ENCODE data around the gene MICAL3.

The MICAL3 gene

DNA sequence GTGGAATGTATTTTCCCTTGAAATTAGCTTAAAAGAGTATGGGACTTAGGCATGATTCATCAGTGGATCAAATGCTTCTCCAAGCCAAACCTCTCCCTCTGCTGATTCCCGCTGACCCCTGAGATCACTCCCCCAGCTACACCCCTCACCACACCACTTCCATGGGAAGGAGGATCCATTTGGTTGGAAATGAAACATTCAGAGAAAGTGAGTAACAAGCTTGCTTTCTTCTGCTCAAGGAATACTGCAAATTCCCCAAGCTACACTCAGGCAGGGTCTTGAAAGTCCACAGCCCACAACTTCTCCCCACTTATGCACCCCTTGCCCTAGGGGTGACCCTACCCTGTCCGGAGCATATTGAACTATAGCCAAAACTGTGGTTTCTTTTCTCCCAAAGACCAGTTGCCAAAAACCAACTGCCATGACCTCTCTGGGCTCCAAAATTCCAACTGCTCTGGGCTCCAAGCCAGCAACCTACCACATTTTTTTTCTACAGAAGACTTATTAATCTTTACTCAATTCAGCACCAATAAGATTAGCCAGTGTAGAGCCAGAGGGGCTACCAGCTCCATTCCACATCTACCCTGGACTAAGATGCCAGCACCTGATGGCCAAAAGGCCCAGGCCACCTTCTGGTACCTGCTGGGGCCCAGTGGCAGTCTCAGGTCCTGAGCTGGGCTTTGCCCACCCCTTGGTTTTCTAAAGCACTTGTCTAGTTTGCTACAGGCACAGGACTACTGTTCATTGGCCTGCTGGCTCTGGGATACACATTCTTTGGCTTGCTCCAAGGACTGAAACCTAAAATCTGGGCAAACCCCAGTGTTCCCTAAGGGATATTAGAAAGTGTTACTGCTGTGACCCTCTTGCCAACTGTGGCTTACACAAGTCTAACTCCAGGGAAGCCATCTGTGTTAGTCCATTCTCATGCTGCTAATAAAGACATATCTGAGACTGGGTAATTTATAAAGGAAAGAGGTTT lies 101.1 kb downstream of the MICAL3 start:
- DNase-seq: no peak

DNA sequence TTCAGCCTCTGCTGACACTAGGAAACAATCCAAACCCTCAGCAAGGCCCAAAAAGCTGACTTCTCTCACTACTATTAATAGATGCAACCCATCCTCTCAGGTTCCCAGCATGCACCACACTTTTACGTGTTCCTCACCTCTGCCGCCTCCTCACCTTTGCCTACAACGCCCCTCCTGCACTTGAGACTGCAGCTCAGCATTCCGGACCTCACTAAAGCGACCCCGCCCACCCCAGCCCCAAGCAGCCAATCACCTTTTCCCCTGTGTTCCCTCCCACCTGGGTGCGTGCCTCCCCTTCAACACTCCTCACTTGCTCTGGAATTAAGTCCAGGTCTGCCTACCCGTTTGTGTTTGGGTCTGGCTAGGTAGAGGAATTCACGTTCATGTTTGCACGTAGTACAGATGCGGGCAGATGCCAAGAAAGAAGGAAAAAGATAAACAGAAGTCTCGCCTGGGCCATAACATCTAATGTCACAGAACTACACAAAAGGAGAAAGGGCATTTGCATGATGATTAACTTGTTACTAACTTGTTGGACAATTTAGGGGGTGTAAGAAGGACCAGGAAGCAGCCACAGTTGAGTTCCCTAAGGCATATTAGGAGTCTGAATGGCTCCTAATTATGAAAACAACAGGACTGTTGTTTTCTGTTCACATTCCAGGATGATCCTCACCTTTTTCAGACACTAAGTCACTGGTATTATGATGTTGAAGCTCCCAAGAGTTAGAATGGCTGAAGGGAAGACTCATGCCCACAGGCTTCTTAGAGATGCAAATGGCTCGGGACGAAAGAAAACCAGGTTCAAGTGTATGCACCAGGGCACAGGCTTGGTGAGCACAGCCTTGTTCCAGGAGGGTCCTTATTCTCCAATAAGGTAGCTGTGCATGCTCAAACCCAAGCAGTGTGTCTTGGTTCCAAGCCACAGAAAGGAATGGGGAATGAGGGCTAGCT lies 102.2 kb downstream of the MICAL3 start:
- DNase-seq: no peak

DNA sequence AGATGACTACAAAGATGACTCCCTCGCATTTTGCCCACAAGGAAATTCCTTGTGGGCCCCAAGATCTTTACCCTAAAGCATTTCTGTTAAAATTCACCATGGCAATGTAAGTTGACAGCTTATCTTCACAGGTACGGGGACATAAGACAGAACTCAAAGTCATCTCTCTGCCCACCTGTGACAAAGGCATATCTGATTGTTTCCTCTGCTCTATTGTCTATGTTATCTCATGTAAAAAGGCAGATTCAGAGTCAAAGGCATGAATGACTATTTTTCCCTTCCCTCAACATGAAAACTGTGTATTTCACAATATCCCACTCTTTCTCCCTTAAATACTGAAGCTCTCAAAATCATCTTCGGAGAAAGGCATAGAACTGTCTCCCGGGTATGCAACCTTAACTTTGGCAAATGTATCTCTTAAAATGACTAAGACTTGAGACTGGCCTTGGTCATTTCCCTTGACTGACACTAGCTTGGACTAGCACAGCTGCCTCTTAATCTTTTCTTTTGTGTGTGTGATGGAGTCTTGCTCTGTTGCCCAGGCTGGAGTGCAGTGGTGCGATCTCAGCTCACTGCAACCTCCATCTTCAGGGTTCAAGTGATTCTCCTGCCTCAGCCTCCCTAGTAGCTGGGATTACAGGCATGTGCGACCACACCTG lies 103.2 kb downstream of the MICAL3 start:
- no peak for DNase-seq

DNA sequence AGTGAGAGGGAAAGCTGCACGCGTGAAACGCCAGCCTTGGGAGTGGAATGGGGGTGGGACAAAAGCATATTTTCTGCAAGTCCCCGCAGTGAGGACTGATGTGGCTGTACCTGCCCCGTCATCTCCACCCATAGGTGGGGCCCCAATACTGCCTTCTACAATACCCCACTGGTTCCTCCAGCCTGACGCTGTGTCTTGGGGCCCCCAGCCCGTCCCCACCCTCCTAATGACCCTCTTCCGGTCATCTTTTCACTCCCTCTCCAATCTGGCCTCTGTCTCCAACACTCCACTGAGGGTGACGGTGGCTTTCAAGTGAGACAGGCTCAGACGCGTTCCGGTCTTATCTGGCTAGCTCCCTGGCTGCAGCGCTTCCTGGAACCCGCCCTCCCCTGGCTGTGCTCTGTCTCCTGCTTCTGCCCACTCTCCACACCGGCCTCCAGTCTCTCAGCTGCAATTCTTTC lies 104.2 kb downstream of the MICAL3 start:
- DNase-seq: no peak

DNA sequence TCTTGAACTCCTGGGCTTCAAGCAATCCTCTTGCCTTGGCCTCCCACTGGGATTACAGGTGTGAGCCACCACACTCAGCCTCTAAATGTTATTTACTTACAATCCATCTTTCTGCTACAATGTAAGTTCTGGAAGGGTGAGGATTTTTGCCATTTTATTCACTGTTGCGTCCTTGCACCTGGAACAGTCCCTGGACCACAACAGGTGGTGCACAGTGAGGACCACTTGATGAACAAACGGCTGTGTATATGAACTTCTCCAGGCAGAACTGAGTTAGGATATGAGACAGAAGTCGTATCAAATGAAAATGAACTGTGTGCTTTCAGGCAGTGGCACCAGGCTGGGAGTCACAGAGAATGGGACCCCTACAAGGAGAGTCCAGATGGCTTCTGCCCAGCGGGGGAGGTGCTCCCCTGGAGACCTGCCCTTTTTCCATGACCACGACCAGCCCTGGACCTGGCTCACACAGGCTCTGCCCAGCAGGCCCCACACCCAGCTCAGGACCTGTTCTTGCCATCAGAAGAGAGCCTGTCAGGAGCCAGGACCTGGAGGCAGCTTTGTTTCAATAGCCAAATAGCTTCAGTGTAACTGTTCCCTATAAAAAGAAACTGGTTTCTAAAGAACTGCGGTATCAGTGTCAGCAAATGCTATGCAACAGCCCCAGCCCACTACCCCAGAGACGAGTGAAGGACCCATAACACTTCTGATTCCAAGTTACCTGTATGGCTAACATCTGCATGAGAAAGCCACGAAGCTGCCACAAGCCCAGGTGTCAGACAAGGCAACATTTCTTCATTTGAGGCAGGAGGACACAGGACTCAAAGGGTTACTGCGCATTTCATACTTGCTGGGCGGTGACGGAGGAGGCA lies 104.9 kb downstream of the MICAL3 start:
- no peak for DNase-seq

DNA sequence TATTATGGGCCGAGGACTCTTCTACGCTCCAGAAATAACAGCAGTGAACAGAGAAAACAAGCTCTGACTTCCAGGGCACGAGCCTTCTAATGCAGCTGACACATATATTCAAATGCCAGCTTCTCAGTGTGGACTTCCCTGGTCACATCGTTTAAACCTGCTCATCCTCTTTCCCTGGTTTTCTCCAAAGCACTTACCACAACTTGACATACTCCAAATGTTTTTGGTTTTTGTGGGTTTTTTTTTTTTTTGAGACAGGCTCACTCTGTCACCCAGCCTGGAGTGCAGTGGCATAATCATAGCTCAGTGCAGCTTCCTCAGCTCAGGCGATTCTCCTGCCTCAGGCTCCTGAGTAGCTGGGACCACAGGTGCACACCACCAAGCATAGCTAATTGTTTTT lies 105.5 kb downstream of the MICAL3 start:
- no peak for DNase-seq

DNA sequence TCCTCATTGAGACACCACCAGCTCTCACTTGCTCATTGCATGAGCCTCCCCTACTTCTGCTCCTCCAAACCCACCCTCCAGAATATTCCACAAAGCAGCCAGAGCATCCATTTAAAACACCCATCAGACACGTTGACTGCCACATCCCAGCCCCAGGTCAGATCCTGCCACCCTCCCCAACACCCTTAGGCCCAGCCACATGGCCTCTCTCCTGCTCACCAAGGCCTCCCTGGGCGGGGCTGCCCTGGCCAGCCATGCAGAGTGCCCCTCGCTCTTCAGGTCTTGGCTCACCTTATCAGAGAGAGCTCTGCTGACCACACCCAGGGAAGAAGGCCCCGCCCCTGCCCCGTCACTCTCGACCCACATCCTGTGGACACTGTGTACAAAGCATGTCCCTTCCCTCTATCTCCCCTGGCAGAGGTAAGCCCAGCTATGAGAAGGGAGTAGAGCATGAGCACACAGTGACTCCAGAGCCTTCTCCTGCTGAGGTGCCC lies 106.8 kb downstream of the MICAL3 start:
- no peak for DNase-seq

DNA sequence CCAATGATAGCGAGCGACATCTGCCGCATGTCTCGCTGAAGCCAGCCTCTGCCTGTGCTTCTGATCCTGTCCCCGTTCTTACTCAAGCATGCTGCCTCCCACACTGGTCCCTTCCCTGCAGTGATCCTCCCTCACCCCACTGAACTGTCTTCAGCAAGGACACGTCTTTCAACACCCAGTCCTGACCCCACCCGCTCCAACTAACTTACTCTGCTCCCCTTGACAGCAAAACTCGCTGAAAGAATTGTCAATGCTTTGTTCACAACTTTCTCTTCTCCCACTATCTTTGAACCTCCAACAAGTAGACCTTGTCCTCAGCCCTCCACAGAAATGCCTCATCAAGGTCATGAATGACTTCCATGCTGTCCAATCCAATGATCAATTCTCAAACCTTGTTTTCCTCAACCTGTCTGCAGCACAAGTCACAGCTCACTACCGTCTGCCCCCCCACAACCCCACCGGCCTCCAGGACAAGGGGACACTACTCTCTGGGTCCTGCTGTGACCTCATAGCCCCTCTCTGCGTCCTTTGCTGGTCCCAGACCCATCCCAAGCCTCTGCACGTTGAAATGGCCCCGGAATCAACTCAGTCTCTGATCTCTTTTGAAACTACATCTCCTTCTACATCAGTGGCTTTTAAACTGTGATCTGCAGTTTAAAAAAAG lies 108.0 kb downstream of the MICAL3 start:
- no peak for DNase-seq

DNA sequence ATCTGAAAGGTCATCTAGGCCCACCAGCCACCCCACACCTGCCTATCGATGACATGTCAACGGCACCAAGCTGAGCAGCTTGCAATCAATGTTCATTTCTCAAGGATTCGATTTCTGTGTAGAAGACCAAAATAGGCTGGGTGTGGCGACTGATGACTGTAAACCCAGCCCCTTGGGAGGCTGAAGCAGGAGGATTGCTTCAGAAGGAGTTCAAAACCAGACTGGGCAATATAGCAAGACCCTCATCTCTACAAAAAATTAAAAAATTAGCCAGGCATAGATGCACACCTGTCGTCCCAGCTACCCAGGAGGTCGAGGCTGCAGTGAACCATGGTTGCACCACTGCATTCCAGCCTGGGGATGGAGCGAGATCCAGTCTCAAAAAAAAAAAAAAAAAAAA lies 108.7 kb downstream of the MICAL3 start:
- no peak for DNase-seq

DNA sequence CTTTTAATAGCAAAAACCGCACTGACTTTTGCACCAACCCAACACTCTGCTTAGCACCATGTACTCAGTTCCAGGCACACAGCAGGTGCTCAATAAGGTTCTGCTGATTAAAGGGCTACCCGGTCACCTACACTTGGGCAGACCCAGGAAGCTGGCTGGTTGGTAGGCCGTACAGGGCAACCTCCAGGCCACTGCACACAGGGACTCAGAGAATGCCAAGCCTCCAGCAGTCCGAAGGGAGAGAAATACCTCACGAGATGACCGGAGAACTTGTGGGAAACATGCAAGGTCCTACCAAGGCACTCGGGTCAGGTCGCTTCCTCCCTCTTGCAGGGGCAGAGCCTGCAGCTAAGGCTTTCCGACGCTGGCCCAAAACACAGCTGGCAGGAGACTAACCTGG lies 109.2 kb downstream of the MICAL3 start:
- no peak for DNase-seq

DNA sequence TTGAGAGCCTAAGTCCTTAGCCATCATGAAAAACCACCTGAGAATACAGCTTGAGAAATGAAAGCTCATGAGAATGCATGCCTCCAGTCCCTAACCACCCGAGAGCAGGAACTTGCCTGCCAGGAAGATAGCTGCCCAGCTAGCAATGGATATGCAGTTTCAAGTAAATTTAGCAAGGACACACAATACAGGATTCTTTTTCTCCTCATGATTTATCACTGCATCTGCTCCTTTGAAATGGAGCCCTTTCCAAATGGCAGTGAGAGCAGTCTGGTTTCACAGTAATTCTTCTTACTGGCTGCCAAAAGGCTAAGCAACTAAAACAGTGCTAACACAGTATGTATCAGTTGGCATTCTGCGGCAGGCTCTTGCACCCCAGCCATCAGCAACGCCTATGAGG lies 109.9 kb downstream of the MICAL3 start:
- no peak for DNase-seq

DNA sequence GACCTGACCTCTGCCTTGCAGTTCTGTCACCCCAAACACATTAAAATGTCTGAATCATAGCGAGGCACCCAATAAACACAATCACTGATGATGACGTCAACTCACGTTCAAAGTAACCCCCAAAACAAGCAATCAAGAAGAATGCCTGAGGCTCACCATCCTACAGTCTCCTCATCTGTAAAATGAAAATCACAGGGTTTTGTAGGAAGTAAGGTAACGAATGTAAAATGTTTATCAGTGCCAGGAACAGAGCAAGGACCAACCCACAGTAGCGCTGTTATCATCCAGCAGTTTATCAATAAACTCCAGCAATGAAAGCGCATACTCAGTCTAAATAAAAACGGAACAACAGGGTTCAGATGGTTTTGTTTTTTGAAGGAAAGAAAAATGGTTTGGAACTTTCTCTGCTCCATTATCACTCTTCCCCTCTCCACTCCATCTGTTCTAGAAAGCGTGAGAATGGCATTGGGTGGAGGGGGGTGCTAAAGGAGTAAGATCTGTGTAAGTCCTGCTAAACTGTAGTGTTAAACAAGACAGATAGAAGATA lies 110.5 kb downstream of the MICAL3 start:
- no peak for DNase-seq

DNA sequence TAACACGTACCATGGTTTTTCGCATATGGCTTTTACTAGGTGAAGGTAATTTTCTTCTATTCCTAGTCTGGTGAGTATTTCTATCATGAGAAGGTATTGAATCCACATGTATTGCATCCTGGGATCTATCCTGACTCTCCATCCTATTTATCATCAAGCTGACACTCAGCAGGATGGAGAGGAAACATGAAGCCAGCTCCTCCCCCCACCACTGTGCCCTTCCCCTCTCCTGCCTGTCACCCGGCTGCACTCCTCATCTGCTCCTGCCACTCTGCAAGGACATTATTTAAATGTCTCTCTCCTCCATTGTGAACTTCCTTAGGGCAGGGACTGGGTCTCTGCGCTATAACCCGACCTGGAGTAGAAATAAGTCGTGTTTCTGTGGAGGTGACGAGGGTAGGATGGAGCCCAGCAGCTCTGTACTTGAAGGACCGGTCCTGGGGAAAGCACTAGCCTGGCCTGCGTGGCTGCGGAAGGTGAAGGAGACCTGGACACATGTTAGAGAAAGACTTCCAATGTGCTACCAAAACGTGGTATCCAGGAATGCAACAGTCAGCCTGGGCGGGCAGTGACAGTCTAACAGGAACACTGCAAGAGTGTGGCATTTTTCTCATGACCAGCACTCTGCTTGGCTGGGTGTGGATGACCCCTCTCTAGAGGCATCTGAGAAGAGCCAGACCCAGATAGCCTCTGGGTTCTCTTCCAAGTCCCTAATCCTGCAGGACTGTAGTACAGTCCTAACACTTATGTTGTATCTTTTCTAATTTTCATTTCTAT lies 111.2 kb downstream of the MICAL3 start:
- no peak for DNase-seq

DNA sequence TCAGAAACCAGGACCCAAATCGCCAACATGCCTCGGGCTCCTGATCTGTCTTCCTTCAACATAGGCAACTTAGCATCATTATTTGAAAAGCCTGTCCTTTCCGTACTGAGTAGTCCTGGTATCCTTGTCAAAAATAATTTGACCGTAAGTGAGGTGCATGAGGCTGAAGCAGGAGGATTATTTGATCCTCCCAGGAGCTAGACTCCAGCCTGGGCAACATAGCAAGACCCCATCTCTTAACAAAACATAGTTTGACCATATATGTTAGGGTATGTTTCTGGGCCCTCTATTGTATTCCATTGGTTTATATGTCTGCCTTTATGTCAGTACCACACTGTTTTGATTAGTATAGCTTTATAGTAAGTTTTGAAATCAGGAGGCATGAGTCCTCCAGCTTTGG lies 112.5 kb downstream of the MICAL3 start:
- DNase-seq: no peak

DNA sequence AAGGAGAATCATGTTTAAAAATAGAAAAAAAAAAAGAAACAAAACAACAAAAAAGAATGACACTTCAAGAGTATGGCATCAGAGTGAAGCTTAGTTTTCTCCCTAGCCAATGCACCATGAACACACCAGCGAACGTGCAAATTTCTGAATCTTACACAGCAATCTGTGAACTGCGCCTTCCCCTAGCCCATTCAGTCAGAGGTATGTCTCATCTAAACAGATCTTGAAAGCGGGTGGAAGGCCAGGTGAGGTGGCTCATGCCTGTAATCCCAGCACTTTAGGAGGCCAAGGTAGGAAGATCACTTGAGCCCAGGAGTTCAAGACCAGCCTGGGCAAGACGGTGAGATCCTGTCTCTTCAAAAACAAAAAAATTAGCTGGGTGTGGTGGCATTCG lies 113.1 kb downstream of the MICAL3 start:
- no peak for DNase-seq

DNA sequence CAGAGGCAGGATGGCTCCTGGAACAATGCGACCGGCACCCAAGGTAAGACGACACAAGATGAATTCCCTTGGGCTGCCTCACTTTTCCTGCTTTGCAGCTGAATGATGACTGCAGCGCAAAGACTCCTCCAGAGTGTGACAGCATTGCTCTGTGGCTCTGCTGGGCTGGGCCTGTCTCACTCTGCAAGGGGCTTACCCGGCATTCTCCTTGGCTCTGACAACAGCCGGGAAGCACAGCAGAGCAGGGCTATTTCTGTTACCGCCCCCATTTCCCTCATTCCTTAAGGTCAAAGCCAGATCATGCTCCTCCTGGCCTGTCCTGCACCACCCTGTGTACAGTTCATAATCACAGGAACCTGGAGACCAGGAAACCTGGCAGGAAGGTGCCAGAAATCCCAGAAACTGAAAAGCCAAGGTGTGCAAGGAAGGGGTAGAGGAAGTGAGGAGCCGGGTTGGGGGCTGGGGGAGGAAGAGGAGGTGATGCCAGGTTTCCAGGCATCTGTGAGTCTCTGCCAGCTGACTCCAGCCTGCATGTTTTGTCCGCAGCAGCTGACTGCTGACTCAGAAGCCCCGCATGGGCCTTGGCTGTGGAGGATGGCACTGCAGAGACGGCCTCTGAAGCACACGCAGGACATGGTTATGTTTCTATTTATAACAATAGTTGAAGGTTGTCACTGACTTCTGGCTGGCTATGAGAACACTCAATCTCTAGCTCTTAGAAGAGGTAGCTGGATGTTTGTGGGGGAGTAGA lies 113.6 kb downstream of the MICAL3 start:
- peak; percentile 60 to 76 (median 74) for DNase-seq

DNA sequence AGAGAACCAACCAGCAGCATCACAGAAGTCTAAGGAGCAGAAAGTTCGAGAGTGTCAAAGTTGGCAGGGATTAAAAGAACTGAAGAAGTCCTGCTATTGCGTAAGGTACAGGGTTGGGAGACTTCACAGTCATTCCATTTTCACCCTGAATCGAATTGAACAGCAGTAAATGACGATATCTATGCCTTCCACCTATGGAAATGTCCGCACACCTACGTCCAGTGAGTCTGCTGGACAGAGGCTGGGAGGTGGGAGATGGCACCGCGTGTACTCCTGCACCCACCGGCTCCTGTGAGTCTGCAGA lies 116.7 kb downstream of the MICAL3 start:
- no peak for DNase-seq

DNA sequence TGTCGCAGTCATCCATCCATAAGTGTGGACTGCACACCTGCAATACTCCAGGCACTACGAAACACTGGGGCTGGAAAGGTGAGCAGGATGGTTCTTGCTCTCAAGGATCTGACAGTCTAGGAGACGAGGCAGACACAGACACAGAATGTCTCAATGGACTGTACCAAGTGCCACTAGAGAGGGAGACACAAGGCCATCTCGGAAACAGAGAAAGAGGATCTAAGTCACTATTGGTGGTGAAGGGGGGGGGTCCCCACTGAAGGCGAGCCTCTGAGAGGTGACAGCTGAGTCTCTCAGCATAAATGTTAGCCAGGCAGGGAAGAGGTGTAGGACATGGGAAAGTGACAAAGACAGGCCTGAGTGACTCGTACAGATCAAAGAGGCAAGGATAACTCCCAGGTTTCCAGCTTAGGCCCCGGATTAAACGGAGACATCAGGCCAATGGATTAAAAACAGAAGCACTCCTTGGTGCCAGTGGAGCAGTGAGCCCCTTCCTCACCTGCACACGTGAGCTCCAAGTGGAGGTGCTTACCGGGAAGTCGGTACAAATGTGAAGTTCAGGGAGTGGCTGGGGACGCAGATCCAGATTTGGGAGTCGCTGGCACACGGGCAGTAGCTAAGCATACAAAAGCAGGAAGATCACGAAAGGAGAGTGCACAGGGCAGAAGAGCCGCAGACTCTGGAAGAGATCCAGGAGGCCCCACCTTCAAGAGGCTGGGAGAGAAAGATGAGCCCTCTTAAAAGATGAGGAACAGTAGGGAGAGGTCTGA lies 117.2 kb downstream of the MICAL3 start:
- DNase-seq: no peak

DNA sequence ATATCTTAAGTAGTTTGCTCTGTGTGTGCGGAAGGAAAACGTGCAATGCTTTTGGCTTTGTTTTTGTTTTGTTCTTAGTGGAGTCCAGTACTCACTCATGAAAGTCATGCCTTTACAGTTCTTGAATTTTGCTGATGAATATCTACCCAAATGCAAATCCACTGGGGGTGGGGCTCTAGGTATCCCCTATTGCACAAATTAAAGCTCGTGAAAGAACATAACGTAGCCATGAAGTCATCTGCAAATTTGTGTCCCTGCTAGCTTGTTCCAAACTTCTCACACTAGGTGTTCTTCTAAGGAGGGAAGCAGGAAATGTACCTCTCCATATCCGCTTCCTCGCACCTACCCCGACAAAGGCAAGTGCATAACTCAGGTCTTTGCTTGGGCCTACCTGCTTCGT lies 118.9 kb downstream of the MICAL3 start:
- no peak for DNase-seq

Measured in suppressor macrophage treated with lipopolysaccharide for 1 hour (primary cell).